GM12878 (cell line): ENCODE measurements around the gene GNGT2. TPM values are rescaled to one million over a fixed set of nuclear protein-coding genes. Genes with fewer than 3 reads are reported as not detected.

Source experiments
- ASH2L ChIP-seq: fragments of 300-600, 200-600 bp; sonication (generic); IDR thresholded peaks from 2 replicates; pipeline ENCODE4 v1.6.1; 2017; ENCODE audit warnings: low read depth, mild to moderate bottlenecking, borderline replicate concordance
- ATF7 ChIP-seq: fragments of 450-650 bp; IDR thresholded peaks from 2 replicates; pipeline ENCODE4 v1.6.1; 2016; ENCODE audit warnings: low read depth, mild to moderate bottlenecking
- BHLHE40 ChIP-seq, 2 experiments: fragments of 450-650 bp in 1 of 2; IDR thresholded peaks; 2 replicates each; pipeline ENCODE4 v1.6.1; 2011 to 2017; ENCODE audit warnings: low read depth in 2 of 2, borderline replicate concordance in 1 of 2, improper control_type of control experiment in 1 of 2, low read length in 1 of 2, mild to moderate bottlenecking in 1 of 2
- CHD1 ChIP-seq: IDR thresholded peaks from 2 replicates; pipeline ENCODE4 v1.6.1; 2012; ENCODE audit warnings: low read depth, low read length, improper control_type of control experiment
- CHD2 ChIP-seq: IDR thresholded peaks from 2 replicates; pipeline ENCODE4 v1.6.1; 2011; ENCODE audit warnings: low read depth, low read length, improper control_type of control experiment, borderline replicate concordance
- E4F1 ChIP-seq: fragments of 450-650 bp; IDR thresholded peaks from 2 replicates; pipeline ENCODE4 v1.6.1; 2018; ENCODE audit warnings: borderline replicate concordance, mild to moderate bottlenecking; ENCODE audit not compliant: partially characterized antibody
- ESRRA ChIP-seq: IDR thresholded peaks from 2 replicates; pipeline ENCODE4 v1.6.1; 2012; ENCODE audit warnings: mild to moderate bottlenecking, low read length, improper control_type of control experiment
- FOXM1 ChIP-seq: IDR thresholded peaks from 2 replicates; pipeline ENCODE4 v1.6.1; 2012; ENCODE audit warnings: low read depth, mild to moderate bottlenecking, inconsistent platforms, low read length, moderate library complexity
- MEF2A ChIP-seq: IDR thresholded peaks from 2 replicates; pipeline ENCODE4 v1.6.1; 2011; ENCODE audit warnings: low read depth, mild to moderate bottlenecking, low read length, moderate library complexity; ENCODE audit not compliant: insufficient read depth
- NFYB ChIP-seq: IDR thresholded peaks from 2 replicates; pipeline ENCODE4 v1.6.1; 2011; ENCODE audit warnings: low read depth, mild to moderate bottlenecking, low read length, improper control_type of control experiment, moderate library complexity; ENCODE audit not compliant: insufficient read depth
- PAX5 ChIP-seq: IDR thresholded peaks from 2 replicates; pipeline ENCODE4 v1.6.1; 2011; ENCODE audit warnings: low read depth, low read length, borderline replicate concordance
- RB1 ChIP-seq: fragments of 450-650 bp; formaldehyde crosslinking; IDR thresholded peaks from 2 replicates; pipeline ENCODE4 v1.6.1; 2017; ENCODE audit warnings: mild to moderate bottlenecking, borderline replicate concordance
- SMAD1 ChIP-seq: fragments of 450-650 bp; IDR thresholded peaks from 2 replicates; pipeline ENCODE4 v1.6.1; 2018; ENCODE audit warnings: mild to moderate bottlenecking, low read depth; ENCODE audit not compliant: partially characterized antibody
- SP1 ChIP-seq: IDR thresholded peaks from one replicate; pipeline ENCODE4 v1.6.1; 2011; ENCODE audit warnings: low read depth, low read length
- TAF1 ChIP-seq: IDR thresholded peaks from 2 replicates; pipeline ENCODE4 v1.6.1; 2011; ENCODE audit warnings: mild to moderate bottlenecking, low read depth, low read length, borderline replicate concordance
- TCF12 ChIP-seq: IDR thresholded peaks from 2 replicates; pipeline ENCODE4 v1.6.1; 2011; ENCODE audit warnings: low read depth, mild to moderate bottlenecking, low read length
- USF1 ChIP-seq: IDR thresholded peaks from 2 replicates; pipeline ENCODE4 v1.6.1; 2011; ENCODE audit warnings: borderline replicate concordance, low read depth, mild to moderate bottlenecking, moderate library complexity, mixed read lengths, low read length; ENCODE audit not compliant: insufficient read depth; ENCODE audit errors: extremely low read length
- YBX1 ChIP-seq: fragments of 450-650 bp; IDR thresholded peaks from 2 replicates; pipeline ENCODE4 v1.6.1; 2016; ENCODE audit warnings: antibody characterized with exemption
- ZBTB11 ChIP-seq: fragments of 450-650 bp; formaldehyde crosslinking; IDR thresholded peaks from 2 replicates; pipeline ENCODE4 v1.5.0; 2022; ENCODE audit warnings: mild to moderate bottlenecking, missing genetic modification characterization
- ZNF207 ChIP-seq: fragments of 450-650 bp; IDR thresholded peaks from 2 replicates; pipeline ENCODE4 v1.6.1; 2014; ENCODE audit warnings: antibody characterized with exemption, mild to moderate bottlenecking, borderline replicate concordance
- ZNF274 ChIP-seq: IDR thresholded peaks from one replicate; pipeline ENCODE4 v1.8.0; 2011; ENCODE audit not compliant: insufficient read length, insufficient read depth
- ZZZ3 ChIP-seq: IDR thresholded peaks from 2 replicates; pipeline ENCODE4 v1.6.1; 2011; ENCODE audit warnings: low read depth; ENCODE audit not compliant: control insufficient read depth, insufficient read length
- polyA plus RNA-seq, 11 experiments: library from polyadenylated mRNA; depleted of rRNA in 4 of 11; unstranded in 6 of 11; stranded (reverse) in 5 of 11; fragments of >200 nt; fragmentation: Nextera tagmentation in 4 of 11; fragmentation: Illumina TruSeq in 1 of 11; extraction: Ambion mirVana in 4 of 11; extraction: Trizol in 1 of 11; gene quantifications; 1 replicate in 1 of 11; 2 replicates in 10 of 11; pipeline versions ENCODE4 v1.2.1 to v1.2.3, GENCODE V29; 2011 to 2016; ENCODE audit warnings: inconsistent platforms in 2 of 11, missing spikeins in 2 of 11, low read depth in 1 of 11
- total RNA-seq, 4 experiments: library from RNA; depleted of rRNA in 3 of 4; stranded (reverse); fragments of >200 nt in 3 of 4; fragmentation: Illumina TruSeq in 1 of 4; extraction: Trizol in 1 of 4; gene quantifications; 2 replicates each; pipeline versions ENCODE4 v1.2.1 to v1.2.3, GENCODE V29; 2013 to 2021

Gene GNGT2
- total and polyA plus RNA-seq, 10 of the 15 experiments (the other 5 are each of a cell fraction or from before 2014, with no cell fraction given), result 15.3 to 60.4 (median 32.0) TPM

- TF ChIP-seq USF1 (no peak), SMAD1 (peak; percentile 82), RB1 (peak; percentile 83; the same call in 1 of the 2 replicates), ZNF207 (peak; percentile 23; the same call in 1 of the 2 replicates), ESRRA (no peak), ZBTB11 (CRISPR knock-in tag) (no peak), CHD2 (peak; percentile 70; the same call in 1 of the 2 replicates), SP1 (peak; percentile 50), MEF2A (peak; percentile 42; the same call in 1 of the 2 replicates), BHLHE40 (IDR thresholded peaks at IDR 0.05; ENCODE audit: borderline replicate concordance in 1 of 2, low read depth in 2 of 2, low read length in 1 of 2) (peak; percentile 52 to 70; a peak in 3 of 4 replicates), NFYB (peak; percentile 84), ZZZ3 (no peak), ATF7 (no peak; the same call in none of the 2 replicates), TCF12 (no peak), YBX1 (no peak), FOXM1 (peak; percentile 34; the same call in 1 of the 2 replicates), PAX5 (peak; percentile 25; the same call in 1 of the 2 replicates), TAF1 (peak; percentile 99), ZNF274 (no peak), E4F1 (no peak), ASH2L (no peak), CHD1 (0 out of 2 replicates have a peak, but pooled peaks have one; percentile 34)
Measured at GRCh38 chr17:49210158-49211029, at the start of gene GNGT2, which contains the start of gene ABI3 (continued).
